ENCODE measurements around the gene COPE.

DNA sequence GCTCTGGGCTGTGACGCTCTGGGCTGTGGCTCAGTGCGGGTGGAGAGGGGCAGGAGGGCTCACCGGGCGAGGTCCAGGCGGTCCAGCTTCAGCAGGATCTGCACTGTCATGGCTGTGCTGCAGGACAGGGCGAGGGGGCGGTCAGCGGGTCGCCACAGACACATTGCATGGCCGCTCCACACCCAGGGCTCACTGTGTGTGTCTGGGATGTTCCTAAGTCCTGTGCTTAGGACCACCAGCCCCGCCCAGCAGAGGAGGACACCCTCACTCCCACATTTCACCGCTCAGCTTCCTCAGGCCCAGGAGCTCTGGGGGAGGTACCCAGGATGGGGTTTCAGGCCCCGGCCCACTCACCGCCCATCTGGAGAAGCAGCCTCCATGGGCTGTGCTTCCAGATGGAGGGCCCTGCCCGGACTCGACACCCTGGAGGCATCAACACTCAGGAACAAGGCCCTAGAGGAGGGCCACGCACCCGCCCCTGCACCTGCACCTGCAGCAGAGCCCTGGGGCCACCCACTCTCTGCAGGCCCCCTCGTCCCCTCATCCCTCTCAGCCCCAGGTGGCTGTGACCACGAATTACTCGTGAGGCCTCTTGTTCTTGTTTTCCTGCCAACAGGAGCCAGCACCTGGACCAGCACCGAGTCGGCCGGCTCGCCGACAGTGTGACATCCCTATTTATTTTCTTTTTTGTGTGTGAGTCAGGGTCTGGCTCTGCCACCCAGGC lies 13.5 kb downstream of the COPE start:
- TF ChIP-seq, protein P1, sequence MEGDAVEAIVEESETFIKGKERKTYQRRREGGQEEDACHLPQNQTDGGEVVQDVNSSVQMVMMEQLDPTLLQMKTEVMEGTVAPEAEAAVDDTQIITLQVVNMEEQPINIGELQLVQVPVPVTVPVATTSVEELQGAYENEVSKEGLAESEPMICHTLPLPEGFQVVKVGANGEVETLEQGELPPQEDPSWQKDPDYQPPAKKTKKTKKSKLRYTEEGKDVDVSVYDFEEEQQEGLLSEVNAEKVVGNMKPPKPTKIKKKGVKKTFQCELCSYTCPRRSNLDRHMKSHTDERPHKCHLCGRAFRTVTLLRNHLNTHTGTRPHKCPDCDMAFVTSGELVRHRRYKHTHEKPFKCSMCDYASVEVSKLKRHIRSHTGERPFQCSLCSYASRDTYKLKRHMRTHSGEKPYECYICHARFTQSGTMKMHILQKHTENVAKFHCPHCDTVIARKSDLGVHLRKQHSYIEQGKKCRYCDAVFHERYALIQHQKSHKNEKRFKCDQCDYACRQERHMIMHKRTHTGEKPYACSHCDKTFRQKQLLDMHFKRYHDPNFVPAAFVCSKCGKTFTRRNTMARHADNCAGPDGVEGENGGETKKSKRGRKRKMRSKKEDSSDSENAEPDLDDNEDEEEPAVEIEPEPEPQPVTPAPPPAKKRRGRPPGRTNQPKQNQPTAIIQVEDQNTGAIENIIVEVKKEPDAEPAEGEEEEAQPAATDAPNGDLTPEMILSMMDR (IDR thresholded peaks at IDR 0.05): no peak
- TF ChIP-seq, protein P2, sequence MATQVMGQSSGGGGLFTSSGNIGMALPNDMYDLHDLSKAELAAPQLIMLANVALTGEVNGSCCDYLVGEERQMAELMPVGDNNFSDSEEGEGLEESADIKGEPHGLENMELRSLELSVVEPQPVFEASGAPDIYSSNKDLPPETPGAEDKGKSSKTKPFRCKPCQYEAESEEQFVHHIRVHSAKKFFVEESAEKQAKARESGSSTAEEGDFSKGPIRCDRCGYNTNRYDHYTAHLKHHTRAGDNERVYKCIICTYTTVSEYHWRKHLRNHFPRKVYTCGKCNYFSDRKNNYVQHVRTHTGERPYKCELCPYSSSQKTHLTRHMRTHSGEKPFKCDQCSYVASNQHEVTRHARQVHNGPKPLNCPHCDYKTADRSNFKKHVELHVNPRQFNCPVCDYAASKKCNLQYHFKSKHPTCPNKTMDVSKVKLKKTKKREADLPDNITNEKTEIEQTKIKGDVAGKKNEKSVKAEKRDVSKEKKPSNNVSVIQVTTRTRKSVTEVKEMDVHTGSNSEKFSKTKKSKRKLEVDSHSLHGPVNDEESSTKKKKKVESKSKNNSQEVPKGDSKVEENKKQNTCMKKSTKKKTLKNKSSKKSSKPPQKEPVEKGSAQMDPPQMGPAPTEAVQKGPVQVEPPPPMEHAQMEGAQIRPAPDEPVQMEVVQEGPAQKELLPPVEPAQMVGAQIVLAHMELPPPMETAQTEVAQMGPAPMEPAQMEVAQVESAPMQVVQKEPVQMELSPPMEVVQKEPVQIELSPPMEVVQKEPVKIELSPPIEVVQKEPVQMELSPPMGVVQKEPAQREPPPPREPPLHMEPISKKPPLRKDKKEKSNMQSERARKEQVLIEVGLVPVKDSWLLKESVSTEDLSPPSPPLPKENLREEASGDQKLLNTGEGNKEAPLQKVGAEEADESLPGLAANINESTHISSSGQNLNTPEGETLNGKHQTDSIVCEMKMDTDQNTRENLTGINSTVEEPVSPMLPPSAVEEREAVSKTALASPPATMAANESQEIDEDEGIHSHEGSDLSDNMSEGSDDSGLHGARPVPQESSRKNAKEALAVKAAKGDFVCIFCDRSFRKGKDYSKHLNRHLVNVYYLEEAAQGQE (IDR thresholded peaks at IDR 0.05; ENCODE audit: insufficient read depth in 1 of 2, low read depth in 2 of 2, low read length in 1 of 2): no peak
- no peak for TF ChIP-seq POLR2AphosphoS5 (IDR thresholded peaks at IDR 0.05; ENCODE audit: low read depth, low read length)

Data from Panc1 (cell line).